SK-N-SH (cell line): ENCODE results near the gene MARCHF11. TPM values are rescaled to one million over a fixed set of nuclear protein-coding genes. Genes with fewer than 3 reads are reported as not detected.

Source experiments
- CTCF ChIA-PET: fragments of 300-600, 350-600 bp; formaldehyde crosslinking; extraction: SDS; loops from one replicate; lab custom pipeline; 2021; lab: Yijun Ruan, JAX
- POLR2A ChIA-PET: fragments of 350-600 bp; sonication (Branson Sonifier 250); formaldehyde crosslinking; extraction: SDS; loops from one replicate; lab custom pipeline; 2020; ENCODE audit warnings: antibody characterized with exemption, inconsistent platforms; lab: Yijun Ruan, JAX
- DNase-seq: peaks from one replicate; pipeline ENCODE4 v3.0.0; 2012
- H2AFZ ChIP-seq: fragments of 200-600 bp; sonication (generic); 2 replicates; pipeline ENCODE4 v1.8.1; 2016; ENCODE audit warnings: antibody characterized with exemption, mild to moderate bottlenecking, low read depth
- H3F3A ChIP-seq: fragments of 200-600 bp; sonication (generic); replicated peaks from 2 replicates; pipeline ENCODE3; 2016; ENCODE audit warnings: antibody characterized with exemption, mild to moderate bottlenecking; ENCODE audit not compliant: insufficient read depth
- H3K27ac ChIP-seq, 2 experiments: fragments of 200-500 bp in 1 of 2; fragments of 200-600 bp in 1 of 2; sonication (Bioruptor generic) in 1 of 2; sonication (generic), shearing (Covaris generic) in 1 of 2; 2 replicates each; pipeline versions ENCODE4 v1.5.1 to v1.6.1; 2014 to 2016; ENCODE audit warnings: low read depth in 2 of 2, inconsistent platforms in 1 of 2, low read length in 1 of 2, mild to moderate bottlenecking in 1 of 2, mixed read lengths in 1 of 2
- H3K27me3 ChIP-seq: fragments of 200-600 bp; sonication (generic), shearing (Covaris generic); 2 replicates; pipeline ENCODE4 v1.6.1; 2016; ENCODE audit warnings: mixed run types; ENCODE audit not compliant: insufficient read depth
- H3K36me3 ChIP-seq, 2 experiments: fragments of 200-500 bp in 1 of 2; fragments of 200-600 bp in 1 of 2; sonication (Bioruptor generic) in 1 of 2; sonication (generic) in 1 of 2; replicated peaks in 1 of 2; 2 replicates each; pipeline versions ENCODE3 to v1.5.1; 2014 to 2016; ENCODE audit warnings: low read length in 1 of 2, mild to moderate bottlenecking in 1 of 2; ENCODE audit not compliant: insufficient read depth in 2 of 2, control insufficient read depth in 1 of 2
- H3K4me1 ChIP-seq, 2 experiments: fragments of 200-500 bp in 1 of 2; fragments of 200-600 bp in 1 of 2; sonication (Bioruptor generic) in 1 of 2; sonication (generic), shearing (Covaris generic) in 1 of 2; 2 replicates each; pipeline versions ENCODE4 v1.5.1 to v1.6.1; 2014 to 2016; ENCODE audit warnings: low read depth in 1 of 2, low read length in 1 of 2, mixed run types in 1 of 2; ENCODE audit not compliant: insufficient read depth in 2 of 2, control insufficient read depth in 1 of 2
- H3K4me2 ChIP-seq: fragments of 200-600 bp; sonication (generic), shearing (Covaris generic); 2 replicates; pipeline ENCODE4 v1.6.1; 2017; ENCODE audit warnings: mixed run types
- H3K4me3 ChIP-seq, 2 experiments: fragments of 200-500 bp in 1 of 2; fragments of 200-600 bp in 1 of 2; sonication (Bioruptor generic) in 1 of 2; sonication (generic), shearing (Covaris generic) in 1 of 2; 2 replicates each; pipeline versions ENCODE4 v1.5.1 to v1.8.1; 2014 to 2016; ENCODE audit warnings: low read depth in 2 of 2, inconsistent platforms in 1 of 2, low read length in 1 of 2, mild to moderate bottlenecking in 1 of 2, mixed read lengths in 1 of 2, moderate library complexity in 1 of 2
- H3K79me2 ChIP-seq: fragments of 200-600 bp; sonication (generic); 2 replicates; pipeline ENCODE4 v1.8.1; 2017; ENCODE audit warnings: mild to moderate bottlenecking; ENCODE audit not compliant: insufficient read depth
- H3K9ac ChIP-seq: fragments of 200-600 bp; sonication (generic); 2 replicates; pipeline ENCODE4 v1.6.1; 2017; ENCODE audit warnings: mixed run types
- H3K9me2 ChIP-seq: fragments of 200-600 bp; sonication (generic); 2 replicates; pipeline ENCODE4 v1.6.1; 2017; ENCODE audit warnings: mixed run types
- H3K9me3 ChIP-seq: fragments of 200-600 bp; sonication (generic); 2 replicates; pipeline ENCODE4 v1.6.1; 2017; ENCODE audit warnings: mixed run types, mild to moderate bottlenecking, moderate library complexity
- H4K20me1 ChIP-seq: fragments of 200-600 bp; sonication (generic); 2 replicates; pipeline ENCODE4 v1.6.1; 2017; ENCODE audit warnings: mild to moderate bottlenecking, mixed run types; ENCODE audit not compliant: insufficient read depth
- CHD2 ChIP-seq: fragments of 150-350 bp; IDR thresholded peaks from 2 replicates; pipeline ENCODE4 v1.6.1; 2018; ENCODE audit warnings: low read length; ENCODE audit not compliant: partially characterized antibody
- JUND ChIP-seq: IDR thresholded peaks from 2 replicates; pipeline ENCODE4 v1.4.0; 2012
- MEF2A ChIP-seq: IDR thresholded peaks from 2 replicates; pipeline ENCODE4 v1.4.0; 2012; ENCODE audit warnings: low read depth, borderline replicate concordance
- NRF1 ChIP-seq: IDR thresholded peaks from 2 replicates; pipeline ENCODE4 v1.6.1; 2012; ENCODE audit warnings: low read depth, mild to moderate bottlenecking, low read length
- RAD21 ChIP-seq: IDR thresholded peaks from 2 replicates; pipeline ENCODE4 v1.6.1; 2012; ENCODE audit warnings: mild to moderate bottlenecking, low read length
- SIN3A ChIP-seq: IDR thresholded peaks from 2 replicates; pipeline ENCODE4 v1.6.1; 2012; ENCODE audit warnings: low read depth, mild to moderate bottlenecking, low read length, moderate library complexity, borderline replicate concordance
- SMC3 ChIP-seq: IDR thresholded peaks from 2 replicates; pipeline ENCODE4 v1.6.1; 2012; ENCODE audit warnings: low read depth, low read length, improper control_type of control experiment
- TEAD4 ChIP-seq: IDR thresholded peaks from 2 replicates; pipeline ENCODE4 v1.4.0; 2012; ENCODE audit warnings: mild to moderate bottlenecking, borderline replicate concordance; ENCODE audit not compliant: insufficient read depth
- WGBS: methylation state at CpG from one replicate; pipeline ENCODE4 v1.1.6; 2017; ENCODE audit warnings: low lambda C conversion rate; 5-methylcytosine and 5-hydroxymethylcytosine counted together
- polyA plus RNA-seq, 3 experiments: library from polyadenylated mRNA; depleted of rRNA; stranded (reverse); fragments of >200 nt; gene quantifications; 2 replicates each; pipeline ENCODE4 v1.2.3, GENCODE V29; 2012
- TF ChIP-seq, protein P1 (sequence below): fragments of 200-600 bp; sonication (generic); IDR thresholded peaks from 2 replicates; pipeline ENCODE4 v1.6.1; 2017; ENCODE audit warnings: antibody characterized with exemption, mild to moderate bottlenecking, moderate library complexity
- TF ChIP-seq, protein P2 (sequence below): IDR thresholded peaks from 2 replicates; pipeline ENCODE4; 2012
- TF ChIP-seq, protein P3 (sequence below): IDR thresholded peaks from 2 replicates; pipeline ENCODE4 v1.6.1; 2012; ENCODE audit warnings: mild to moderate bottlenecking, low read depth, low read length, moderate library complexity
- TF ChIP-seq, protein P4 (sequence below): IDR thresholded peaks from 2 replicates; pipeline ENCODE4 v1.4.0; 2012; ENCODE audit warnings: low read depth

The MARCHF11 gene
- polyA plus RNA-seq, 1 of the 3 experiments (the other 2 are of a cell fraction): 1.7 TPM

DNA sequence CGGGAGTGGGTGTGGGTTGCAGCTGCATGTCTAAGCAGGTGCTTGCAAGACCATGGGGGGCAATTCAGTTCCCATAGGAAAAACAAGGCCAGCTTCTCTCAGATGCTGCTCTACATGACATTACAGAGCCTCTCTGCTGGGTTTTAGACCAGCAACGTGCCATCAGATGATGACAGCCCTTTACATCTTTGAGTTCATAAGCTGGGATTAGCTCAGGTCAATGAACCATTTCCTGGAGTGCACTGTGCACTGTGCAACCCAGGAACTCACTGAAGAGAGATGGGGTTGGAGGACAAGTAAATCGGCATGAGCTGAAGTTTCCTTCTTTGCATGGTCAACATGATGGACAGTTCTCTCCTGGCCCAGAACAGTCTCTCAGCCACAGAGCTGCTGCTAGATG is 160.6 kb downstream of the MARCHF11 start:
- no peaks in the 10 kb centered on the region for H3K36me3 ChIP-seq
- H3K9ac ChIP-seq: no peak overlapping the region
- H3K79me2 ChIP-seq: no peaks in the 10 kb centered on the region
- TF ChIP-seq MEF2A (no peak), TEAD4 (no peak), CHD2 (no peak), JUND (no peak), SMC3 (no peak), NRF1 (no peak), RAD21 (no peak), SIN3A (no peak)
- TF ChIP-seq, protein P1, sequence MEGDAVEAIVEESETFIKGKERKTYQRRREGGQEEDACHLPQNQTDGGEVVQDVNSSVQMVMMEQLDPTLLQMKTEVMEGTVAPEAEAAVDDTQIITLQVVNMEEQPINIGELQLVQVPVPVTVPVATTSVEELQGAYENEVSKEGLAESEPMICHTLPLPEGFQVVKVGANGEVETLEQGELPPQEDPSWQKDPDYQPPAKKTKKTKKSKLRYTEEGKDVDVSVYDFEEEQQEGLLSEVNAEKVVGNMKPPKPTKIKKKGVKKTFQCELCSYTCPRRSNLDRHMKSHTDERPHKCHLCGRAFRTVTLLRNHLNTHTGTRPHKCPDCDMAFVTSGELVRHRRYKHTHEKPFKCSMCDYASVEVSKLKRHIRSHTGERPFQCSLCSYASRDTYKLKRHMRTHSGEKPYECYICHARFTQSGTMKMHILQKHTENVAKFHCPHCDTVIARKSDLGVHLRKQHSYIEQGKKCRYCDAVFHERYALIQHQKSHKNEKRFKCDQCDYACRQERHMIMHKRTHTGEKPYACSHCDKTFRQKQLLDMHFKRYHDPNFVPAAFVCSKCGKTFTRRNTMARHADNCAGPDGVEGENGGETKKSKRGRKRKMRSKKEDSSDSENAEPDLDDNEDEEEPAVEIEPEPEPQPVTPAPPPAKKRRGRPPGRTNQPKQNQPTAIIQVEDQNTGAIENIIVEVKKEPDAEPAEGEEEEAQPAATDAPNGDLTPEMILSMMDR: no peak
- TF ChIP-seq, protein P2, sequence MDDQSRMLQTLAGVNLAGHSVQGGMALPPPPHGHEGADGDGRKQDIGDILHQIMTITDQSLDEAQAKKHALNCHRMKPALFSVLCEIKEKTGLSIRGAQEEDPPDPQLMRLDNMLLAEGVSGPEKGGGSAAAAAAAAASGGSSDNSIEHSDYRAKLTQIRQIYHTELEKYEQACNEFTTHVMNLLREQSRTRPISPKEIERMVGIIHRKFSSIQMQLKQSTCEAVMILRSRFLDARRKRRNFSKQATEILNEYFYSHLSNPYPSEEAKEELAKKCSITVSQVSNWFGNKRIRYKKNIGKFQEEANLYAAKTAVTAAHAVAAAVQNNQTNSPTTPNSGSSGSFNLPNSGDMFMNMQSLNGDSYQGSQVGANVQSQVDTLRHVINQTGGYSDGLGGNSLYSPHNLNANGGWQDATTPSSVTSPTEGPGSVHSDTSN: no peak
- TF ChIP-seq, protein P3, sequence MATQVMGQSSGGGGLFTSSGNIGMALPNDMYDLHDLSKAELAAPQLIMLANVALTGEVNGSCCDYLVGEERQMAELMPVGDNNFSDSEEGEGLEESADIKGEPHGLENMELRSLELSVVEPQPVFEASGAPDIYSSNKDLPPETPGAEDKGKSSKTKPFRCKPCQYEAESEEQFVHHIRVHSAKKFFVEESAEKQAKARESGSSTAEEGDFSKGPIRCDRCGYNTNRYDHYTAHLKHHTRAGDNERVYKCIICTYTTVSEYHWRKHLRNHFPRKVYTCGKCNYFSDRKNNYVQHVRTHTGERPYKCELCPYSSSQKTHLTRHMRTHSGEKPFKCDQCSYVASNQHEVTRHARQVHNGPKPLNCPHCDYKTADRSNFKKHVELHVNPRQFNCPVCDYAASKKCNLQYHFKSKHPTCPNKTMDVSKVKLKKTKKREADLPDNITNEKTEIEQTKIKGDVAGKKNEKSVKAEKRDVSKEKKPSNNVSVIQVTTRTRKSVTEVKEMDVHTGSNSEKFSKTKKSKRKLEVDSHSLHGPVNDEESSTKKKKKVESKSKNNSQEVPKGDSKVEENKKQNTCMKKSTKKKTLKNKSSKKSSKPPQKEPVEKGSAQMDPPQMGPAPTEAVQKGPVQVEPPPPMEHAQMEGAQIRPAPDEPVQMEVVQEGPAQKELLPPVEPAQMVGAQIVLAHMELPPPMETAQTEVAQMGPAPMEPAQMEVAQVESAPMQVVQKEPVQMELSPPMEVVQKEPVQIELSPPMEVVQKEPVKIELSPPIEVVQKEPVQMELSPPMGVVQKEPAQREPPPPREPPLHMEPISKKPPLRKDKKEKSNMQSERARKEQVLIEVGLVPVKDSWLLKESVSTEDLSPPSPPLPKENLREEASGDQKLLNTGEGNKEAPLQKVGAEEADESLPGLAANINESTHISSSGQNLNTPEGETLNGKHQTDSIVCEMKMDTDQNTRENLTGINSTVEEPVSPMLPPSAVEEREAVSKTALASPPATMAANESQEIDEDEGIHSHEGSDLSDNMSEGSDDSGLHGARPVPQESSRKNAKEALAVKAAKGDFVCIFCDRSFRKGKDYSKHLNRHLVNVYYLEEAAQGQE: no peak
- TF ChIP-seq, protein P4, sequence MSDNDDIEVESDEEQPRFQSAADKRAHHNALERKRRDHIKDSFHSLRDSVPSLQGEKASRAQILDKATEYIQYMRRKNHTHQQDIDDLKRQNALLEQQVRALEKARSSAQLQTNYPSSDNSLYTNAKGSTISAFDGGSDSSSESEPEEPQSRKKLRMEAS: no peak
- no peaks in the 10 kb centered on the region for H3K9me3 ChIP-seq
- H3K4me2 ChIP-seq: no peak overlapping the region
- H3K4me1 ChIP-seq: peaks cover 0 to 3% of the 10 kb centered on the region in 2 experiments; a peak in 1 of 4 replicates
- no peaks in the 10 kb centered on the region for H3K27me3 ChIP-seq
- no peak overlapping the region for H3K4me3 ChIP-seq
- CTCF ChIA-PET: no interaction called here
- no peaks in the 10 kb centered on the region for H3K9me2 ChIP-seq
- no peaks in the 10 kb centered on the region for H4K20me1 ChIP-seq
- no peak overlapping the region for H2AFZ ChIP-seq
- DNase-seq: no peak
- no peaks in the 10 kb centered on the region for H3F3A ChIP-seq
- WGBS: 44% methylated on average over 3 of the region's 3 CpGs
- H3K27ac ChIP-seq: no peak overlapping the region
- POLR2A ChIA-PET: no interaction called here
